T-cell (primary cell): ENCODE measurements around the gene C17orf78. TPM values are rescaled to one million over a fixed set of nuclear protein-coding genes. Genes with fewer than 3 reads are reported as not detected.

ENCODE experiments used
- ATAC-seq, 4 experiments: fragments of 200-7000 bp in 3 of 4; fragments of 150-1000 bp in 1 of 4; cut with Tn5 transposase; replicated peaks in 1 of 4; 1 replicate in 3 of 4; 2 replicates in 1 of 4; pipeline ENCODE4 v1.10.0; 2021; ENCODE audit warnings: moderate library complexity in 3 of 4, mild to moderate bottlenecking in 2 of 4, moderate number of reproducible peaks in 1 of 4
- CTCF ChIA-PET, 2 donors: fragments of 300-600 bp; sonication (Branson Sonifier 250); formaldehyde crosslinking; loops; one replicate each; lab custom pipeline; 2022; ENCODE audit warnings: antibody characterized with exemption in 2 of 2; lab: Charles Lee
- POLR2A ChIA-PET, 2 donors: fragments of 300-600 bp; sonication (Branson Sonifier 250); formaldehyde crosslinking; loops; one replicate each; lab custom pipeline; 2022; ENCODE audit warnings: antibody characterized with exemption in 2 of 2; lab: Charles Lee
- DNase-seq, 35 experiments: peaks; one replicate each; pipeline versions ENCODE4 v3.0.0 to v3.0.0-alpha.2; 2013 to 2023
- H3K27ac ChIP-seq: one replicate; pipeline ENCODE4 v1.5.1; 2013; ENCODE audit warnings: low read length
- H3K27me3 ChIP-seq, 2 experiments: replicated peaks in 1 of 2; 1 replicate in 1 of 2; 2 replicates in 1 of 2; pipeline versions ENCODE4 v1.6.1 to v1.7.0; 2013; ENCODE audit warnings: low read length in 1 of 2, mixed read lengths in 1 of 2; ENCODE audit not compliant: control insufficient read depth in 2 of 2, insufficient read depth in 2 of 2; ENCODE audit errors: extremely low read depth in 1 of 2
- H3K36me3 ChIP-seq, 2 donors: 1 replicate in 1 of 2; 2 replicates in 1 of 2; pipeline versions ENCODE4 v1.6.1 to v1.7.0; 2013; ENCODE audit warnings: low read length in 1 of 2; ENCODE audit not compliant: control insufficient read depth in 2 of 2, insufficient read depth in 1 of 2; ENCODE audit errors: extremely low read depth in 1 of 2
- H3K4me1 ChIP-seq, 2 experiments: 1 replicate in 1 of 2; 2 replicates in 1 of 2; pipeline versions ENCODE4 v1.6.1 to v1.7.0; 2013; ENCODE audit warnings: low read length in 2 of 2, mixed read lengths in 1 of 2; ENCODE audit not compliant: insufficient read depth in 2 of 2, control insufficient read depth in 1 of 2; ENCODE audit errors: extremely low read depth in 1 of 2
- H3K4me3 ChIP-seq, 2 donors: 1 replicate in 1 of 2; 2 replicates in 1 of 2; pipeline versions ENCODE4 v1.5.1 to v1.7.0; 2013; ENCODE audit warnings: mild to moderate bottlenecking in 2 of 2, low read length in 1 of 2, moderate library complexity in 1 of 2; ENCODE audit not compliant: control insufficient read depth in 1 of 2; ENCODE audit errors: extremely low read depth in 1 of 2
- H3K9me3 ChIP-seq: 2 replicates; pipeline ENCODE4 v1.7.0; 2013
- H3K27ac Mint-ChIP-seq, 2 donors: one replicate each; pipeline ENCODE4 v1.8.0; 2020 to 2021; ENCODE audit warnings: mild to moderate bottlenecking in 2 of 2, mixed read lengths in 2 of 2
- H3K27me3 Mint-ChIP-seq, 2 donors: one replicate each; pipeline ENCODE4 v1.8.0; 2021 to 2022; ENCODE audit warnings: mixed read lengths in 2 of 2
- H3K36me3 Mint-ChIP-seq: one replicate; pipeline ENCODE4 v1.8.0; 2021; ENCODE audit warnings: mixed read lengths
- H3K4me1 Mint-ChIP-seq, 3 donors: one replicate each; pipeline ENCODE4 v1.8.0; 2020 to 2022; ENCODE audit warnings: mixed read lengths in 3 of 3, mild to moderate bottlenecking in 1 of 3
- H3K4me3 Mint-ChIP-seq, 3 donors: one replicate each; pipeline ENCODE4 v1.8.0; 2020 to 2022; ENCODE audit warnings: mild to moderate bottlenecking in 3 of 3, mixed read lengths in 3 of 3, moderate library complexity in 3 of 3
- H3K9me3 Mint-ChIP-seq, 3 donors: one replicate each; pipeline ENCODE4 v1.8.0; 2020 to 2022; ENCODE audit warnings: mixed read lengths in 3 of 3
- WGBS: methylation state at CpG from one replicate; pipeline ENCODE4 v1.1.5; 2013; ENCODE audit warnings: missing lambda C conversion rate; ENCODE audit not compliant: insufficient coverage; 5-methylcytosine and 5-hydroxymethylcytosine counted together
- total RNA-seq, 35 experiments: library from RNA in 6 of 35; stranded (reverse) in 6 of 35; fragments of 120-200 nt in 1 of 35; gene quantifications; one replicate each; pipeline versions ENCODE4 v1.2.1 to v1.2.4 and lab custom pipeline; 2013 to 2026

C17orf78 gene
- total RNA-seq, 5 donors from 2014 or later (not counting 1 experiment from before 2014, with no cell fraction given): not detected

- Mint-ChIP-seq H3K36me3 (no peaks in the 10 kb centered on the region), H3K27ac (peak overlapping the region in 1 of 2 donors; percentile 57), H3K9me3 (no peaks in the 10 kb centered on the region), H3K4me1 (peaks cover 18 to 22% (median 20%) of the 10 kb centered on the region in 3 donors), H3K4me3 (peak overlapping the region; percentile 64 to 81 (median 75)), H3K27me3 (no peaks in the 10 kb centered on the region)
- H3K27me3 ChIP-seq: no peaks in the 10 kb centered on the region
- peaks cover 12 to 14% of the 10 kb centered on the region in 2 experiments for H3K4me1 ChIP-seq
- ATAC-seq: no peak
- no peaks in the 10 kb centered on the region for H3K9me3 ChIP-seq
- WGBS: 64% methylated on average over 10 of the region's 18 CpGs
- H3K27ac ChIP-seq: peak overlapping the region; percentile 69
- ChIA-PET CTCF (interaction anchor here (0.5 to 1.4 kb wide), 4 partner anchors 14 to 84 kb away, joined by 3 to 10 read pairs (median 4); partner anchors contain the start of gene C17orf78 (in 1 of the 2)), POLR2A (interaction anchor here in 1 of 2 donors (0.6 kb wide), 1 partner anchor 37 kb away, joined by 6 read pairs; no protein-coding TSS in a partner anchor)
- no peaks in the 10 kb centered on the region for H3K36me3 ChIP-seq
- peak overlapping the region; percentile 70 to 82 for H3K4me3 ChIP-seq
- peak in 2 of 35 experiments; percentile 0 to 1 for DNase-seq
These were observed 16.1 kb upstream of the C17orf78 start for GRCh38 chr17:37359682-37360188.

DNA sequence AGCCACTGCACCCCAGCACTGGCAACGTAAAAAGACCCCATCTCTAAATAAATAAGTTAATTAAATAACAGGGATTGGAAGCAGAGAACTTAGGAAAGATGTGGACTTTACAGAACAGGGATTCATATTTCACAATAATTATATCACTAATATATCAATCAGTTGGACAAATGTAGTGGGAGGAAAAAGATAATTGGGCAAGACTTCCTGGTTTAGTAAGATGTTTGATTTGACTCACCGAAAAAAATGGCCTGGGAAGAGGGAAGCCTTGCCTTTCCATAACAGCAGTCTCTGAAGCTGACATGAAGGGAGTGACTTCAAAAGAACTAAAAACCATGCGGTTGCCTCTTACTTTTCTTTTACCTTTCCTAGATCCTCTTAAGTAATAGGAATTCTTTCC is 15.2 kb upstream of the C17orf78 start:
- ChIA-PET CTCF (interaction anchor here in 1 of 2 donors (1.7 kb wide), 1 partner anchor 13 kb away, joined by 6 read pairs; no protein-coding TSS in a partner anchor), POLR2A (interaction anchor here in 1 of 2 donors (0.6 to 0.7 kb wide), 2 partner anchors 9 to 12 kb away, joined by 3 to 6 read pairs; no protein-coding TSS in a partner anchor)
- Mint-ChIP-seq H3K36me3 (no peaks in the 10 kb centered on the region), H3K9me3 (no peaks in the 10 kb centered on the region), H3K4me3 (no peak overlapping the region), H3K4me1 (peaks cover 18 to 22% (median 20%) of the 10 kb centered on the region in 3 donors), H3K27ac (no peak overlapping the region), H3K27me3 (no peaks in the 10 kb centered on the region)
- Histone ChIP-seq H3K27me3 (no peaks in the 10 kb centered on the region), H3K9me3 (no peaks in the 10 kb centered on the region), H3K27ac (no peak overlapping the region), H3K4me1 (peaks cover 12 to 14% of the 10 kb centered on the region in 2 experiments), H3K36me3 (no peaks in the 10 kb centered on the region), H3K4me3 (no peak overlapping the region)
- ATAC-seq: no peak
- no CpG with 5 or more reads among the region's 3 CpGs for WGBS
- DNase-seq: no peak

GRCh38 chr17:37361543-37361942 is 14.2 kb upstream of the C17orf78 start:
- ATAC-seq (no peak), DNase-seq (no peak)
- CTCF ChIA-PET: interaction anchor here (0.5 to 1.7 kb wide), 3 partner anchors 12 to 199 kb away, joined by 3 to 6 read pairs (median 3); no protein-coding TSS in a partner anchor
- Histone ChIP-seq H3K4me3 (no peak overlapping the region), H3K36me3 (no peaks in the 10 kb centered on the region), H3K27me3 (no peaks in the 10 kb centered on the region), H3K27ac (no peak overlapping the region), H3K9me3 (no peaks in the 10 kb centered on the region), H3K4me1 (peaks cover 12 to 14% of the 10 kb centered on the region in 2 experiments)
- WGBS: no CpG with 5 or more reads among the region's 4 CpGs
- peaks cover 18 to 22% (median 20%) of the 10 kb centered on the region in 3 donors for H3K4me1 Mint-ChIP-seq
- no peaks in the 10 kb centered on the region for H3K36me3 Mint-ChIP-seq
- no peak overlapping the region for H3K4me3 Mint-ChIP-seq
- POLR2A ChIA-PET: interaction anchor here (0.6 to 0.7 kb wide), 2 partner anchors 8 to 13 kb away, joined by 6 read pairs; no protein-coding TSS in a partner anchor
- no peaks in the 10 kb centered on the region for H3K27me3 Mint-ChIP-seq
- no peak overlapping the region for H3K27ac Mint-ChIP-seq
- no peaks in the 10 kb centered on the region for H3K9me3 Mint-ChIP-seq

DNA sequence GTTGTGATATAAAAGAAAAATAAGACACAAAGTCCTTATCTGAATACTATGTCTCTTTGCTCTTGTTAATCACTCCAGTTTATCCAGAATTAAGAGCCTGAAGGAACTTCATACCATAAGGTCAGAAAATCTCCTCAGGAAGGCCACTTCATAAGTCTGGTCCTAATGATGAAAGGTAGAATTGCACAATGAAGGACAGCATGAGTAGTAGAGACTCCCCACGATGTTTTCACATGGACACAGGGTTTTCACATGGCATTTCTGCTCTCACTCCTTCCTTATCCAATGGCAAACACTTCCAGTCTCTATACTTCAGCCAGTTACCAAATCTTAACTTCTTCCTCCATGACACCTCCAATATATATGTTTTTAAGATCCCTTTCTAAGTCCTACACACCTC is 10.2 kb upstream of the C17orf78 start:
- POLR2A ChIA-PET: no interaction called here
- Mint-ChIP-seq H3K4me3 (no peak overlapping the region), H3K9me3 (no peaks in the 10 kb centered on the region), H3K4me1 (no peaks in the 10 kb centered on the region), H3K27ac (no peak overlapping the region), H3K36me3 (no peaks in the 10 kb centered on the region), H3K27me3 (no peaks in the 10 kb centered on the region)
- Histone ChIP-seq H3K4me3 (no peak overlapping the region), H3K4me1 (no peaks in the 10 kb centered on the region), H3K36me3 (no peaks in the 10 kb centered on the region), H3K27me3 (no peaks in the 10 kb centered on the region), H3K9me3 (no peaks in the 10 kb centered on the region), H3K27ac (no peak overlapping the region)
- no CpG with 5 or more reads among the region's 1 CpG for WGBS
- no peak for DNase-seq
- CTCF ChIA-PET: no interaction called here
- ATAC-seq: no peak

GRCh38 chr17:37368577-37368976 is 7.2 kb upstream of the C17orf78 start:
- peaks cover 0 to 4% (median 4%) of the 10 kb centered on the region in 3 donors for H3K4me1 Mint-ChIP-seq
- Histone ChIP-seq H3K4me3 (no peak overlapping the region), H3K36me3 (no peaks in the 10 kb centered on the region), H3K27me3 (no peaks in the 10 kb centered on the region), H3K4me1 (peaks cover 0 to 4% of the 10 kb centered on the region in 2 experiments), H3K27ac (no peak overlapping the region), H3K9me3 (no peaks in the 10 kb centered on the region)
- H3K27me3 Mint-ChIP-seq: no peaks in the 10 kb centered on the region
- no peaks in the 10 kb centered on the region for H3K36me3 Mint-ChIP-seq
- no peaks in the 10 kb centered on the region for H3K9me3 Mint-ChIP-seq
- H3K27ac Mint-ChIP-seq: no peak overlapping the region
- no peak for ATAC-seq
- DNase-seq: no peak
- ChIA-PET CTCF (no interaction called here), POLR2A (no interaction called here)
- no CpG with 5 or more reads among the region's 3 CpGs for WGBS
- H3K4me3 Mint-ChIP-seq: no peak overlapping the region

- H3K27me3 ChIP-seq: no peaks in the 10 kb centered on the region
- H3K9me3 Mint-ChIP-seq: no peaks in the 10 kb centered on the region
- peaks cover 0 to 4% of the 10 kb centered on the region in 2 experiments for H3K4me1 ChIP-seq
- no peak overlapping the region for H3K27ac ChIP-seq
- no peak overlapping the region for H3K4me3 ChIP-seq
- DNase-seq (peak; percentile 14 to 81 (median 50)), ATAC-seq (peak; percentile 87 to 99 (median 92))
- no peaks in the 10 kb centered on the region for H3K36me3 ChIP-seq
- H3K4me3 Mint-ChIP-seq: no peak overlapping the region
- CTCF ChIA-PET: interaction anchor here (0.6 to 1.7 kb wide), 15 partner anchors 12 to 771 kb away, joined by 3 to 14 read pairs (median 3); partner anchors contain the start of gene SYNRG (in 1 of the 2)
- H3K27me3 Mint-ChIP-seq: no peaks in the 10 kb centered on the region
- H3K27ac Mint-ChIP-seq: no peak overlapping the region
- peaks cover 0 to 4% (median 4%) of the 10 kb centered on the region in 3 donors for H3K4me1 Mint-ChIP-seq
- no peaks in the 10 kb centered on the region for H3K9me3 ChIP-seq
- POLR2A ChIA-PET: interaction anchor here (0.6 to 1.0 kb wide), 2 partner anchors 15 to 89 kb away, joined by 3 to 4 read pairs; no protein-coding TSS in a partner anchor
- WGBS: 17% methylated on average over 2 of the region's 4 CpGs
- H3K36me3 Mint-ChIP-seq: no peaks in the 10 kb centered on the region
These were observed 2.1 kb upstream of the C17orf78 start for GRCh38 chr17:37373530-37374159.
